K562 (cell line): Measurements from ENCODE around the gene LIN28B. TPM values are rescaled to one million over a fixed set of nuclear protein-coding genes. Genes with fewer than 3 reads are reported as not detected.

Experiments
- CCAR2 ChIP-seq: fragments of 200-400 bp; formaldehyde crosslinking; IDR thresholded peaks from 2 replicates; pipeline ENCODE4 v1.6.1; 2017; ENCODE audit warnings: mild to moderate bottlenecking, low read depth, low read length
- ETV5 ChIP-seq: sonication (generic); formaldehyde crosslinking; IDR thresholded peaks from 2 replicates; pipeline ENCODE4 v1.4.0; 2020; ENCODE audit warnings: low read depth, mild to moderate bottlenecking, missing genetic modification reagents
- FOXJ3 ChIP-seq: sonication (generic); formaldehyde crosslinking; IDR thresholded peaks from 2 replicates; pipeline ENCODE4 v1.4.0; 2020; ENCODE audit warnings: mild to moderate bottlenecking, missing genetic modification reagents
- KDM4B ChIP-seq, 2 experiments: fragments of 450-650 bp in 1 of 2; sonication (generic) in 1 of 2; IDR thresholded peaks; 2 replicates each; pipeline ENCODE4 v1.6.1; 2016 to 2017; ENCODE audit warnings: borderline replicate concordance in 2 of 2, antibody characterized with exemption in 1 of 2, low read depth in 1 of 2, mild to moderate bottlenecking in 1 of 2
- MAFF ChIP-seq: IDR thresholded peaks from 2 replicates; pipeline ENCODE4 v1.6.1; 2012; ENCODE audit warnings: low read length, improper control_type of control experiment
- MEIS2 ChIP-seq: fragments of 450-650 bp; IDR thresholded peaks from 2 replicates; pipeline ENCODE4 v1.6.1; 2014; ENCODE audit warnings: mild to moderate bottlenecking; ENCODE audit not compliant: partially characterized antibody
- NEUROD1 ChIP-seq: fragments of 150-350 bp; IDR thresholded peaks from 2 replicates; pipeline ENCODE4 v1.6.1; 2014; ENCODE audit warnings: borderline replicate concordance, low read length, low read depth; ENCODE audit not compliant: partially characterized antibody
- NR2F6 ChIP-seq: fragments of 450-650 bp; formaldehyde crosslinking; IDR thresholded peaks from 2 replicates; pipeline ENCODE4 v1.4.0; 2020; ENCODE audit warnings: mild to moderate bottlenecking
- PHF21A ChIP-seq: fragments of 450-650 bp; IDR thresholded peaks from 2 replicates; pipeline ENCODE4 v1.6.1; 2017; ENCODE audit warnings: low read depth, borderline replicate concordance
- PTRF ChIP-seq: fragments of 450-650 bp; IDR thresholded peaks from 2 replicates; pipeline ENCODE4 v1.6.1; 2016; ENCODE audit warnings: mild to moderate bottlenecking, missing genetic modification characterization, missing compliant biosample characterization
- RBM25 ChIP-seq: fragments of 200-400 bp; formaldehyde crosslinking; IDR thresholded peaks from 2 replicates; pipeline ENCODE4 v1.6.1; 2018; ENCODE audit warnings: low read length, low read depth, moderate library complexity; ENCODE audit not compliant: severe bottlenecking
- SIRT6 ChIP-seq: IDR thresholded peaks from one replicate; pipeline ENCODE4 v1.6.1; 2012; ENCODE audit warnings: low read depth, mild to moderate bottlenecking, control low read depth, inconsistent platforms, low read length, moderate library complexity
- SMAD1 ChIP-seq: fragments of 150-350 bp; IDR thresholded peaks from 2 replicates; pipeline ENCODE4 v1.6.1; 2014; ENCODE audit warnings: low read length, low read depth; ENCODE audit not compliant: partially characterized antibody
- SMARCA4 ChIP-seq: fragments of 450-650 bp; IDR thresholded peaks from 2 replicates; pipeline ENCODE4 v1.6.1; 2016
- SMC3 ChIP-seq: conservative IDR thresholded peaks from 2 replicates; pipeline ENCODE4 v1.6.1; 2011; ENCODE audit warnings: low read depth, low read length, improper control_type of control experiment; ENCODE audit not compliant: insufficient read depth
- TCF3 ChIP-seq: sonication (generic); formaldehyde crosslinking; IDR thresholded peaks from 2 replicates; pipeline ENCODE4 v1.4.0; 2020; ENCODE audit warnings: mild to moderate bottlenecking, missing genetic modification reagents
- TRIM24 ChIP-seq, 2 experiments: fragments of 450-650 bp; IDR thresholded peaks; 2 replicates each; pipeline ENCODE4 v1.6.1; 2016
- XRCC5 ChIP-seq: fragments of 200-400 bp; formaldehyde crosslinking; IDR thresholded peaks from 2 replicates; pipeline ENCODE4 v1.6.1; 2017; ENCODE audit warnings: low read depth, mild to moderate bottlenecking, low read length
- ZC3H4 ChIP-seq: sonication (generic); formaldehyde crosslinking; IDR thresholded peaks from 2 replicates; pipeline ENCODE4 v1.9.0; 2021; ENCODE audit warnings: missing genetic modification reagents, borderline replicate concordance
- ZNF133 ChIP-seq: fragments of 250-450 bp; sonication (Bioruptor Pico); IDR thresholded peaks from 2 replicates; pipeline ENCODE4 v1.4.0; 2020; ENCODE audit warnings: mild to moderate bottlenecking
- ZNF668 ChIP-seq: fragments of 250-450 bp; sonication (Bioruptor Pico); IDR thresholded peaks from 2 replicates; pipeline ENCODE4 v1.8.0; 2022; ENCODE audit warnings: mild to moderate bottlenecking, inconsistent platforms
- ZNF76 ChIP-seq: fragments of 250-450 bp; sonication (Bioruptor Pico); IDR thresholded peaks from 2 replicates; pipeline ENCODE4 v1.4.0; 2020; ENCODE audit warnings: mild to moderate bottlenecking, moderate library complexity, borderline replicate concordance
- ZNF764 ChIP-seq: fragments of 250-450 bp; sonication (Bioruptor Pico); IDR thresholded peaks from 2 replicates; pipeline ENCODE4 v1.4.0; 2020; ENCODE audit warnings: low read depth, mild to moderate bottlenecking, moderate library complexity
- polyA plus RNA-seq, 8 experiments: library from polyadenylated mRNA; depleted of rRNA in 4 of 8; stranded (reverse) in 5 of 8; unstranded in 3 of 8; fragments of >200 nt; fragmentation: Nextera tagmentation in 2 of 8; fragmentation: Illumina TruSeq in 1 of 8; extraction: Ambion mirVana in 2 of 8; extraction: Trizol in 1 of 8; gene quantifications; 2 replicates each; pipeline versions ENCODE4 v1.2.1 to v1.2.3, GENCODE V29; 2011 to 2014; ENCODE audit warnings: inconsistent platforms in 1 of 8, missing spikeins in 1 of 8
- total RNA-seq, 7 experiments: library from RNA; depleted of rRNA in 6 of 7; stranded (reverse); fragments of >200 nt in 6 of 7; fragmentation: Illumina TruSeq in 2 of 7; extraction: Trizol in 2 of 7; gene quantifications; 2 replicates each; pipeline versions ENCODE4 v1.2.1 to v1.2.3, GENCODE V29; 2011 to 2021; ENCODE audit warnings: low replicate concordance in 1 of 7
- TF ChIP-seq, protein P1 (sequence below), 2 experiments: IDR thresholded peaks in 1 of 2; conservative IDR thresholded peaks in 1 of 2; 2 replicates each; pipeline ENCODE4 v1.6.1; 2016; ENCODE audit warnings: low read depth in 2 of 2, mild to moderate bottlenecking in 1 of 2, missing compliant biosample characterization in 1 of 2, missing genetic modification characterization in 1 of 2, moderate library complexity in 1 of 2
- TF ChIP-seq, protein P2 (sequence below): fragments of 450-650 bp; IDR thresholded peaks from 2 replicates; pipeline ENCODE4 v1.6.1; 2016; ENCODE audit warnings: missing biosample characterization, missing genetic modification characterization
- TF ChIP-seq, protein P3 (sequence below): fragments of 450-650 bp; IDR thresholded peaks from 2 replicates; pipeline ENCODE4 v1.6.1; 2016

The LIN28B gene
- total and polyA plus RNA-seq, 9 of the 15 experiments (the other 6 are each of a cell fraction or from before 2014, with no cell fraction given) = 20.9 to 77.3 (median 42.1) TPM

DNA sequence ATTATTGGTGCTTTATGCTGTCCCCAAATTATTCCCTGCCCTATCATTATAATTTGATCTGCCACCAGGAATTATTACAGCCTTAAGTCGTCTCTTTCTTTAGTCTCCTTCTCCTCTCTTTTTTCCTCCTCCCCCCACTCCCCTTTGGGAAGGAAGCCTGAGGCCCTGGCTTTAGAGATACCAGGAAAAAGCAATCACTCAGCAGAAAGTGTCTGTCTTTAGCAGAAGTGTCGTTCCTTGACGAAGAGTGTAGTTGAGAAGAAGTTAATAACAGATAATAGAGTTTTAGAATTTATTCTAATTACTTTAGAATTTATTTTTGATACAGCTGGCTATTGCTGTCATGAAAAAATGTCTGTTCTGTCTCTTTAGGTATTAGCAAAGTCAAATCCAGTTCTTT, 16.5 kb downstream of the LIN28B start (continued):
- TF ChIP-seq, protein P1, sequence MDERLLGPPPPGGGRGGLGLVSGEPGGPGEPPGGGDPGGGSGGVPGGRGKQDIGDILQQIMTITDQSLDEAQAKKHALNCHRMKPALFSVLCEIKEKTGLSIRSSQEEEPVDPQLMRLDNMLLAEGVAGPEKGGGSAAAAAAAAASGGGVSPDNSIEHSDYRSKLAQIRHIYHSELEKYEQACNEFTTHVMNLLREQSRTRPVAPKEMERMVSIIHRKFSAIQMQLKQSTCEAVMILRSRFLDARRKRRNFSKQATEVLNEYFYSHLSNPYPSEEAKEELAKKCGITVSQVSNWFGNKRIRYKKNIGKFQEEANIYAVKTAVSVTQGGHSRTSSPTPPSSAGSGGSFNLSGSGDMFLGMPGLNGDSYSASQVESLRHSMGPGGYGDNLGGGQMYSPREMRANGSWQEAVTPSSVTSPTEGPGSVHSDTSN (CRISPR knock-in tag; IDR thresholded peaks at IDR 0.05; ENCODE audit: low read depth) = no peak
- TF ChIP-seq, protein P1 (tag; conservative IDR thresholded peaks at IDR 0.05; ENCODE audit: low read depth) = peak; percentile 71
- no peak for TF ChIP-seq NR2F6 (CRISPR knock-in tag)
- TF ChIP-seq FOXJ3 = no peak
- no peak for TF ChIP-seq KDM4B (IDR thresholded peaks at IDR 0.05; ENCODE audit: borderline replicate concordance in 2 of 2, low read depth in 1 of 2)
- no peak for TF ChIP-seq SIRT6
- no peak for TF ChIP-seq XRCC5
- TF ChIP-seq, protein P2, sequence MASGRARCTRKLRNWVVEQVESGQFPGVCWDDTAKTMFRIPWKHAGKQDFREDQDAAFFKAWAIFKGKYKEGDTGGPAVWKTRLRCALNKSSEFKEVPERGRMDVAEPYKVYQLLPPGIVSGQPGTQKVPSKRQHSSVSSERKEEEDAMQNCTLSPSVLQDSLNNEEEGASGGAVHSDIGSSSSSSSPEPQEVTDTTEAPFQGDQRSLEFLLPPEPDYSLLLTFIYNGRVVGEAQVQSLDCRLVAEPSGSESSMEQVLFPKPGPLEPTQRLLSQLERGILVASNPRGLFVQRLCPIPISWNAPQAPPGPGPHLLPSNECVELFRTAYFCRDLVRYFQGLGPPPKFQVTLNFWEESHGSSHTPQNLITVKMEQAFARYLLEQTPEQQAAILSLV (tag) = no peak
- no peak for TF ChIP-seq TRIM24 (IDR thresholded peaks at IDR 0.05)
- peak; percentile 48 for TF ChIP-seq MAFF
- TF ChIP-seq ZNF76 = no peak
- TF ChIP-seq, protein P3, sequence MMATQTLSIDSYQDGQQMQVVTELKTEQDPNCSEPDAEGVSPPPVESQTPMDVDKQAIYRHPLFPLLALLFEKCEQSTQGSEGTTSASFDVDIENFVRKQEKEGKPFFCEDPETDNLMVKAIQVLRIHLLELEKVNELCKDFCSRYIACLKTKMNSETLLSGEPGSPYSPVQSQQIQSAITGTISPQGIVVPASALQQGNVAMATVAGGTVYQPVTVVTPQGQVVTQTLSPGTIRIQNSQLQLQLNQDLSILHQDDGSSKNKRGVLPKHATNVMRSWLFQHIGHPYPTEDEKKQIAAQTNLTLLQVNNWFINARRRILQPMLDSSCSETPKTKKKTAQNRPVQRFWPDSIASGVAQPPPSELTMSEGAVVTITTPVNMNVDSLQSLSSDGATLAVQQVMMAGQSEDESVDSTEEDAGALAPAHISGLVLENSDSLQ = peak; percentile 47
- no peak for TF ChIP-seq PTRF (tag)
- no peak for TF ChIP-seq ZNF764
- no peak for TF ChIP-seq ETV5 (CRISPR knock-in tag)
- no peak for TF ChIP-seq ZNF133 (CRISPR knock-in tag)
- no peak for TF ChIP-seq RBM25
- peak; percentile 53; the same call in 1 of the 2 replicates for TF ChIP-seq SMARCA4
- TF ChIP-seq PHF21A = no peak
- no peak for TF ChIP-seq NEUROD1
- no peak for TF ChIP-seq CCAR2
- no peak for TF ChIP-seq ZC3H4
- peak; percentile 46 for TF ChIP-seq TCF3
- TF ChIP-seq ZNF668 = no peak
- TF ChIP-seq SMC3 = no peak
- peak; percentile 91 for TF ChIP-seq MEIS2
- TF ChIP-seq SMAD1 = no peak
